Activated T-cell treated with anti-CD3 and anti-CD28 coated beads, Interleukin-2, amount 50 U/mL, for 4 hours (primary cell): ENCODE measurements around the gene RBM38. TPM values are rescaled to one million over a fixed set of nuclear protein-coding genes. Genes with fewer than 3 reads are reported as not detected.

Experiments used
- ATAC-seq, 2 donors: fragments of 200-7000 bp; cut with Tn5 transposase; one replicate each; pipeline ENCODE4 v1.10.0; 2021
- DNase-seq: peaks from one replicate; pipeline ENCODE4 v3.0.0-alpha.2; 2020
- H3K27me3 Mint-ChIP-seq: one replicate; pipeline ENCODE4 v1.8.0; 2021; ENCODE audit warnings: low read depth, mixed read lengths
- H3K36me3 Mint-ChIP-seq: one replicate; pipeline ENCODE4 v1.8.0; 2022; ENCODE audit warnings: mixed read lengths; ENCODE audit not compliant: insufficient read depth
- H3K4me1 Mint-ChIP-seq: one replicate; pipeline ENCODE4 v1.8.0; 2021; ENCODE audit warnings: low read depth, mixed read lengths
- H3K4me3 Mint-ChIP-seq: one replicate; pipeline ENCODE4 v1.8.0; 2021; ENCODE audit warnings: mild to moderate bottlenecking, moderate library complexity, mixed read lengths
- H3K9me3 Mint-ChIP-seq: one replicate; pipeline ENCODE4 v1.8.0; 2021; ENCODE audit warnings: mixed read lengths
- total RNA-seq, 3 donors: library from RNA; stranded (reverse); gene quantifications; one replicate each; pipeline ENCODE4 v1.2.1, GENCODE V29; 2021

RBM38 gene
- total RNA-seq, 3 donors from 2014 or later, result 123 to 172 (median 129) TPM

DNA sequence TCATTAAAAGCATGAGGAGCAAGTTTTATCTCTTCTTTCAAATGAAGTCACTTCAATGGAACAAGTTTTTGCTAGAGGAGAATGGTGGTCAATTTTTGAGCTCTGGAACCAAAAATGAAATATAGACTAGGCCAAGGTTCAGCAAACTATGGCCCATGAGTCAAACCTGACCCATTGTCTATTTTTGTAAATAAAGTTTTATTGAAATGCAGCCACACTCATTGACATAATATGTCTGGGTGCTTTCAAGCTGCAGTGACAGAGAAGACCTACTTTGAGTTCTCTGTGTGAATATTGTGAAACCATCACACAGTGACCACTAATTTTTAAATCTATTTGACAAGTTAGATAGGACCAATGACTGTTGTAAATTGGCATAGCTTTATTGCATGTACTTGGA, 26.7 kb upstream of the RBM38 start:
- DNase-seq (no peak), ATAC-seq (no peak)
- H3K4me3 Mint-ChIP-seq, result no peak overlapping the region
- H3K36me3 Mint-ChIP-seq, result peaks cover 31% of the 10 kb centered on the region
- H3K4me1 Mint-ChIP-seq, result no peaks in the 10 kb centered on the region
- H3K9me3 Mint-ChIP-seq, result no peaks in the 10 kb centered on the region
- H3K27me3 Mint-ChIP-seq, result no peaks in the 10 kb centered on the region

DNA sequence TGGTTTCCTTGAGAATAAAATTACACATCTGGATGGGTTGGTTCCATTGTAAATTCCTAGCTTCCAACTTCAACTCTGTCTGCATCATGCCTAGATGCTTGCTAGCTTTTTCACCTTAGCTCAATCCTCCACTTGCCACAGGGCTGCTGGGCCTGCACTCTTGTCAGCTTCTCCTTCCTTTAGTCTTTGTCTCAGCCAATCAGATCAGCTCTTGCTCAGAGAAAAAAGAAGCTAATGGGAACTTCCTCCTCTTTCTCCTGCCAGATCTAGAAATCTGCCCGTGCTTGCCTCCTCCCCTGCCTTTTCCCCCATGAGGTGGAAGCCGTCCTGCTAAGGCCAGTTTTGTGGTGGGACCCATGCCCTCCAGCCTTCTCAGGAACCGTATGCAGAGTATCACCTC, 21.6 kb upstream of the RBM38 start:
- peaks cover 53% of the 10 kb centered on the region for H3K36me3 Mint-ChIP-seq
- no peaks in the 10 kb centered on the region for H3K9me3 Mint-ChIP-seq
- ATAC-seq (no peak), DNase-seq (no peak)
- no peak overlapping the region for H3K4me3 Mint-ChIP-seq
- no peaks in the 10 kb centered on the region for H3K27me3 Mint-ChIP-seq
- H3K4me1 Mint-ChIP-seq, result peaks cover 10% of the 10 kb centered on the region

DNA sequence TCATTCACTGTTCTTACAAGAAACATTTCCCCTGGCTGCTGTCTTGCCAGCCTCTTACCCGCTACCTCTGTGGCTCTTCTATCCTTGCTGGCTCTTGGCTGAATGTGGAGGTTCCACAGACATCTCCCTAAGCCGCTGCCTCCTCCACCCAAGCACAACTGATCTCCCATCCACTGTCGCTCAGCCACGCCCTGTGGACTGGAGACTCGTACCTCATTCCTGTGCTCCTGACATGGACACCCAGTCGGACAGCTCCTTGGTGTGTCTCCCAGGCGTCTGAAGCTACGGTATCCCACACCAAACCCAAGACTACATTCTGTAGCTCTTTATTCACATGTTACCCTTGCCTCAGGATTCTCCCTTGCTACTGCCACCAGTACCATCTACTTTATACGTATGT, 20.9 kb upstream of the RBM38 start:
- DNase-seq (no peak), ATAC-seq (no peak)
- Mint-ChIP-seq H3K4me3 (no peak overlapping the region), H3K27me3 (no peaks in the 10 kb centered on the region), H3K9me3 (no peaks in the 10 kb centered on the region), H3K4me1 (peaks cover 10% of the 10 kb centered on the region), H3K36me3 (peaks cover 54% of the 10 kb centered on the region)

DNA sequence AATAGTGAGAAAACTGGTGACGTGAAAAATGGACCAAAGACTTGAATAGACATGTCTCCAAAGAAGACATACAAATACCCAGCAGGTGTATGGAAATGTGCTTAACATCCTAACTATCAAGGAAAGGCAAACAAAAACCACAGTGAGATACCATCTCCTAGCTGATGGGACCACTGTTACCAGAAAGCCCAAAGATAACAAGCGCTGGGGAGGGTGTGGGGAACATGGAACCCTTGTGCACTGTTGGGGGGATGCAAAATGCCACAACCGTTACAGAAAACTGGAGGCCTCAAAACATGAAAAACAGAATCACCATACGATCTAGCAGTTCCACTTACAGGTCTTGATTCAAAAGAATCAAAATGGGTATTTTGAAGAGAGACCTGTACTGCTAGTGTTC, 19.8 kb upstream of the RBM38 start:
- ATAC-seq (no peak), DNase-seq (no peak)
- Mint-ChIP-seq H3K4me3 (no peak overlapping the region), H3K36me3 (peaks cover 53% of the 10 kb centered on the region), H3K4me1 (peaks cover 10% of the 10 kb centered on the region), H3K9me3 (no peaks in the 10 kb centered on the region), H3K27me3 (no peaks in the 10 kb centered on the region)

DNA sequence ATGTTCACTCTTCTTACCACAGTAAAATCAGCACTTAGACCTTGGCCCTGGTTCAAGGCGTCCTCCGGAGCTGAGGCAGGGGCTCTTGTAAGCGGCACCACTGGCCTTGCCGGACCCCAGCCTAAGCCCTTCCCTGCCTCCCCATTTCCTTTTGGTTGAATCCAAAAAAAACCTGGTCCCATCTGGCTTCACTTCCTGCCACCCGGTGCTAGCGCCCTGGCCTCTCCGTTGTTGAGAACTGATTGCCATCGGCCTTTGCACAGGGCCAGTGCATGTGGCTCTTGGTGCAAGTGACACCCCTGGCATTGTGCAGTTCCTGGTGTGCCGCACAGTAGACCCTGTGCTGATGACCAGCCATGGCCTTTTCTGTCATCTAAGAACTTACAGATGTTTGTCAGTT, 19.0 kb upstream of the RBM38 start:
- Mint-ChIP-seq H3K4me1 (peaks cover 10% of the 10 kb centered on the region), H3K36me3 (peaks cover 52% of the 10 kb centered on the region), H3K9me3 (no peaks in the 10 kb centered on the region), H3K4me3 (no peak overlapping the region), H3K27me3 (no peaks in the 10 kb centered on the region)
- DNase-seq, result no peak
- no peak for ATAC-seq

DNA sequence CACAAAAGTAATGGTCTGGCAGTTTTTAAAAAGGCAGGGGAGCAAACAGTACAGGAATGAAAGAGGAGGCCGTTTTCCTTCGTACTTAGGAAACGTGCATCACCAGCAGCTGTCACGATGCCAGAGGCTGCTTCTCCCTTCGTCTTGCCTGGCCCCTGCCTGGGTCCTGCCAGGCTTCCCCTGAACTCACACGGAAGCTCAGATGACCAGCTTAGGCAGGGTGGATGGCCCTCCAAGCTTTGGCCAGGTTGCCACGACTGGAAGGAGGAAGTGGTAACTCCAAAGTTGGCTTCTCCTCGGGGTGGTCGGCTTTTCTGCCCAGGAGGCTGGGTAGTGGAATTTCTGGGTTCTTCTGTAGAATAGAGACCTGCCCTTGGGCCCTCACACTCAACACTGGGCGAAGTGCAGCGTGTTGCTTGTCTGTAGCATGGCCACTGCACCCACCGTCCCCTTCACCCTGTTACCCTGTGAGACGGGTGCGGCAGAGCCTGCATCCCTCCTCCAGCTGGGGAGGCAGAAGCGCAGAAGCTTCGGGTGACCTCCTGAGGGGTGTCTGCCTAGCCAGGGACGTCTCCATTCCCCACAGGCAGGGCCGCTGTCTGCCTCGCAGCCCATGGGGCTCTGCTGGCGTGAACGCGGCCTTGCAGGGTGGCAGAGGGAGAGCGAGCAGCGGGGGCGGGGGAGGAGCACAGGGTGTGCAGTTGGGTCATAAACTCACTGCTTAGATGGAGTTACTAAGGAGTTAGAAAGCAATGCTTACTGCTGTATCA, 18.4 kb upstream of the RBM38 start:
- ATAC-seq (no peak), DNase-seq (no peak)
- no peaks in the 10 kb centered on the region for H3K27me3 Mint-ChIP-seq
- H3K36me3 Mint-ChIP-seq, result peaks cover 55% of the 10 kb centered on the region
- H3K4me3 Mint-ChIP-seq, result no peak overlapping the region
- H3K9me3 Mint-ChIP-seq, result no peaks in the 10 kb centered on the region
- H3K4me1 Mint-ChIP-seq, result peaks cover 10% of the 10 kb centered on the region

DNA sequence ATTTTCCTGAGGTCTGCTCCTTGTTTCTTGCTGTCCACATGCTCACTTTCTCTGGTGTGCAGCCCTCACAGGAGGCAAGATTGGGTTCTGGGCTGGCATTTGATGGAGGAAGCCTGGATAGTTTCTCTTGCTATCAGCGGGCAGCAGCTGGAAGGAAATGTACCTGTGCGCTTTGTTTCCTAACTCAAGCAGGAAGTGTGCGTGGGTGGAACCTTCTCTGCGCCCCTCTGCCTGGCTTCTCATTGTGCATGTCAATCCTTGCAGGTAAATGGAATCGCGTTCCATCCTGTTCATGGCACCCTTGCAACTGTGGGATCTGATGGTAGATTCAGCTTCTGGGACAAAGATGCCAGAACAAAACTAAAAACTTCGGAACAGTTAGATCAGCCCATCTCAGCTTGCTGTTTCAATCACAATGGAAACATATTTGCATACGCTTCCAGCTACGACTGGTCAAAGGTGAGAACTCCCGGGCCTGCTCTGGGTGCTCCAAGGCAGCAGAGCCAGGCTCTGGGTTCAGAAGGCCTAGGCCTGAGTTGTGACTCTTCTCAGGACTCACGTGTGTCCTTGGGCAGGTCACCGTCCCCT, 16.8 kb upstream of the RBM38 start:
- Mint-ChIP-seq H3K4me1 (peaks cover 12% of the 10 kb centered on the region), H3K4me3 (no peak overlapping the region), H3K9me3 (no peaks in the 10 kb centered on the region), H3K36me3 (peaks cover 53% of the 10 kb centered on the region), H3K27me3 (no peaks in the 10 kb centered on the region)
- ATAC-seq (no peak), DNase-seq (no peak)

DNA sequence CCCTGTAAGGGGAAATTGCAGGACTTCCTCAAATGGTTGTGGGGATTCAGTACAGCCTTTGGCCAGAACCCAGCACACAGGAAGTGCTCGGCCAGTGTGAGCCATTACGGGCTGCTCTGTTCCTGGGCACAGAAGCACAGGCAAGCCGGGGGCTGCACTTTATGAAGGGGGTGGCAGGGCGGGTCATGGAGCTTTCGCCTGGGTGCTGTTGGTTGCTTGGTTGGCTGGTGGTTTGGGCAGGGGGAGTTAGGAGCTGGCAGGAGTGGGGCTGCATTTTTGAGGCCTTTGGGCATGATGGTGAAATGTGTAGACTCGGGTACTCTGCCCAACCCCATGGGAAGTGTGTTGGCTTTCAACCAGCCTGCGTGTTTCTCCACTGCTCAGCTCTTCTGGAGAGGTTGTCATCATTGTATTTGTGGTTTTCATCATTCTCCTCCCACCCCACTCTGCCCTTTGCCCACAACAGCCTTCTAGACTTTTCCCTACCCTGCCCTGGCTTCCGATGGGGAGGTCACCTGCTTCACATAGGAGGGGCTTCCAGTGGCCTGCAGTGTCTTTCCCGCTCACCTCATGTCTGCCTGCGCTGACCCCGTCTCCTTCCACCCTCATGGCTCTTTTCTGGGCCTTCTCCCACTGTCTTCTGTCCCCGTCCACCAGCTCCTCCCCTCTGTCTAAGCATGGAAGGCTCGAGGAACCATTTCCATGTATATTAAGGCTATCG, 16.1 kb upstream of the RBM38 start:
- ATAC-seq (no peak), DNase-seq (no peak)
- Mint-ChIP-seq H3K4me3 (no peak overlapping the region), H3K27me3 (no peaks in the 10 kb centered on the region), H3K4me1 (peaks cover 13% of the 10 kb centered on the region), H3K36me3 (peaks cover 50% of the 10 kb centered on the region), H3K9me3 (no peaks in the 10 kb centered on the region)

DNA sequence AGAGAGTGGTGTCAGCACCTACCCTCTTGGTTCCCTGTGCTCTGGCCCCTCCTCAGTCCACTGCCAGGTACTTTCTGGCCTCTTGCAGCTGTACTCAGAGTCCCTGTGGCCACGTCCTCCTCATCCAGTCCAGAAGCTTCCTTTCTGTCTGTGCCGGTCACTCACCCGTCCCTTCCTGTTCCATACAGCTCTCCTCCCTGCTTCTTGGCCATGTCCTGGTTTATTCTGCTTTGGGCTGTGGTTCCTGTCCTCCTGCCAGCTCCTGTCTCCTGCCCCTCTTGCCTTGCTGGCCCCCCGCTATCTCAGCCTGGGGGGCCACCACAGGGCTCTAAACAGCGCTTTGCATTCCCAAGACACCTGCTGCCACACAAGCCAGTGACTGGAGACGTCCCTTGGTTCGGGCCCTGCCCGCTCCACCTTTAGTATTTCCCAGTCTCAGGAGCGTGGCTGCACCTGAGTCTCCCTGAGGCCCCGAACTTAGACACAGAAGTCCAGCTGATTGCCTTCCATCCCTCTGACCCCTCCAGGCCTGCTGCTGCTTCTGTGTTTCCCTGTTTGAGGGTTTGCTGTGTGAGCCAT, 15.5 kb upstream of the RBM38 start:
- DNase-seq (no peak), ATAC-seq (no peak)
- Mint-ChIP-seq H3K4me1 (peaks cover 13% of the 10 kb centered on the region), H3K9me3 (no peaks in the 10 kb centered on the region), H3K27me3 (no peaks in the 10 kb centered on the region), H3K36me3 (peaks cover 44% of the 10 kb centered on the region), H3K4me3 (no peak overlapping the region)

DNA sequence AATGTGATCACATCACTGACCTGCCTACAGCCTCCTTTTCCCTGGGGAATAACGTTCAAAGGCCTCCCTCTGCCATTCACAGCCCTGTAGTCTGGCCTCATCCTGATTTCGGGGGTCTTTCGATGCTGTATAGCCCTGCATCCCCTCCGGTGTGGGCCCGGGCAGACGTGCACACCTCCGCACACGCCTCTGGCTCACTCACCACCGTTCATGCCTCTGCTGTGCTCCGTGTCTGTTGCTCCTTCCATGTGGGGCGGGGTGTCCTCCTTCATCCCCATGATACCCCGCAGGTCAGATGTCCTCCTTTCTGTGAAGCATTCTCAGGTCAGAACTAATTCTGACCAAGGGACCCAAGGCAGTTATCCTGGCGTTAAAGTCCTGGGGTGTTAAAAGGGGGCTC, 13.8 kb upstream of the RBM38 start:
- peaks cover 33% of the 10 kb centered on the region for H3K36me3 Mint-ChIP-seq
- no peak overlapping the region for H3K4me3 Mint-ChIP-seq
- ATAC-seq, result no peak
- H3K9me3 Mint-ChIP-seq, result no peaks in the 10 kb centered on the region
- peaks cover 21% of the 10 kb centered on the region for H3K4me1 Mint-ChIP-seq
- DNase-seq, result no peak
- H3K27me3 Mint-ChIP-seq, result no peaks in the 10 kb centered on the region

DNA sequence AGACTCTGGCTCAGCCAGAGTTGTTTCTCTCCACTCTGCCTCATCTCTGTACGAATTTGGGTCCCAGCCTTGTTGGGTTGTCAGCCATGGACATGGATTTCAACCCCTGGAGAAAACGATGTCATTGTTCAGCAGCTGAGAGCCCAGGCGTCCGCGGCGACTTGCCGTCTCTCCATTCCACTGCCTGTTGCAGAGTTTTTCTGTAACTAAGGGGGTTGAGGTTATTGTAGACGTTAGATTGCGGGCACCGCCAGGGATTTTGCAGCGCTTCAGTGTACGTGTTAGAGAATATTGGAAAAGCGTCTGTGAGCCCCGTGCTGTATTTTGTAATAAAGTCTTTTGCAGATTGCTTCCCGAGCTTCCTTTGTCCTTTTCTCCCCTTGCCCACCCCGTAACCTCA, 13.1 kb upstream of the RBM38 start:
- ATAC-seq (no peak), DNase-seq (no peak)
- Mint-ChIP-seq H3K27me3 (no peaks in the 10 kb centered on the region), H3K4me1 (peaks cover 27% of the 10 kb centered on the region), H3K9me3 (no peaks in the 10 kb centered on the region), H3K36me3 (peaks cover 33% of the 10 kb centered on the region), H3K4me3 (no peak overlapping the region)

DNA sequence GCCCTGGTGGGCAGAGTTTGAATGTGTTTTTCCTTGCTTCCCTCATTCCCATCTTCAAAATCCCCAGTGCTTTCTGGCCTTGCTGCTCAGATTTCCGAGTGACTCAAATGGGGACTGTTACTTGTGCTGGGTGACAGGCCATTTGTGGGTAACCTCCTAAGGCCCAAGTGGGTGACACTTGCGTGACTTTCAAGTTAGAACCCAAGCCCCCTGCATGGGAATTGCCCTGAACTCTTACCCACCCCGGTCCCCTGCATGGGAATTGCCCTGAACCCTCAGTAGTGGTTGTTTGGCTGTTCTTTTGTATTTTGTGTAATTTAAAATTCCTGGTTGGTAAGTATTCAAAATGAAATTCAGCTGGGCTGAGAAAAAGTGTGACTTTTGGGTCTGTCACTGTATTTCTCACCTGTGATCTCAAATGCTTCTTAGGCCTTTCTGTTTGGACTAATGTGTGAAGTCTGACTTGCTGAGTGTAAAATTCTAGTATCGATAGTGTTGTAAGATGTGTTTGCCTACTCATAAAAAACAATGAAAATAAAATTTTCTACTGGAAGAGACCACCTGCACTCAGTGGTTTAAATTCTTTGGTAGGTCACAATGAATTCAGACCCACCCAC, 12.4 kb upstream of the RBM38 start:
- ATAC-seq (peak; percentile 27 to 34), DNase-seq (no peak)
- Mint-ChIP-seq H3K4me3 (no peak overlapping the region), H3K36me3 (peaks cover 27% of the 10 kb centered on the region), H3K4me1 (peaks cover 23% of the 10 kb centered on the region), H3K9me3 (no peaks in the 10 kb centered on the region), H3K27me3 (no peaks in the 10 kb centered on the region)

DNA sequence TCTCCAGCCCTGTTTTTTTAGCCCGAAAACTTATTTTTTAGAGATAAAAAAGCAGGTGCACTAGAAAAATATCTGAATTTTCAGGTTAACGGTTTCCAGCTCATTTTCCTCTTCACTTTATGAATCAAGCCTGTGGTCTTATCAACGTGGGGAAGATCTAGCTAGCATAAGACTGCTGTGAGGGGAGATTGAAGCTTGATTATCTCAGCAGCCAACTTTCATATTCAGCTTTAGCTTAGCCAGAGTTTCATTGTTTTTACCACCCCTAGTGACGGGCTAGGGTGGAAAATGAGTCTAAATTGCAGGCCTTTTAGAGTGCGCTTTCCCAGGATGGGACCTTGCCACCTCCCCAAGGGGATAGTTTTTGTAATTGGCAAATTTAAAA, 11.9 kb upstream of the RBM38 start:
- no peaks in the 10 kb centered on the region for H3K27me3 Mint-ChIP-seq
- ATAC-seq (peak in 1 of 2 donors; percentile 44), DNase-seq (no peak)
- peaks cover 27% of the 10 kb centered on the region for H3K36me3 Mint-ChIP-seq
- peaks cover 22% of the 10 kb centered on the region for H3K4me1 Mint-ChIP-seq
- H3K9me3 Mint-ChIP-seq, result no peaks in the 10 kb centered on the region
- no peak overlapping the region for H3K4me3 Mint-ChIP-seq

DNA sequence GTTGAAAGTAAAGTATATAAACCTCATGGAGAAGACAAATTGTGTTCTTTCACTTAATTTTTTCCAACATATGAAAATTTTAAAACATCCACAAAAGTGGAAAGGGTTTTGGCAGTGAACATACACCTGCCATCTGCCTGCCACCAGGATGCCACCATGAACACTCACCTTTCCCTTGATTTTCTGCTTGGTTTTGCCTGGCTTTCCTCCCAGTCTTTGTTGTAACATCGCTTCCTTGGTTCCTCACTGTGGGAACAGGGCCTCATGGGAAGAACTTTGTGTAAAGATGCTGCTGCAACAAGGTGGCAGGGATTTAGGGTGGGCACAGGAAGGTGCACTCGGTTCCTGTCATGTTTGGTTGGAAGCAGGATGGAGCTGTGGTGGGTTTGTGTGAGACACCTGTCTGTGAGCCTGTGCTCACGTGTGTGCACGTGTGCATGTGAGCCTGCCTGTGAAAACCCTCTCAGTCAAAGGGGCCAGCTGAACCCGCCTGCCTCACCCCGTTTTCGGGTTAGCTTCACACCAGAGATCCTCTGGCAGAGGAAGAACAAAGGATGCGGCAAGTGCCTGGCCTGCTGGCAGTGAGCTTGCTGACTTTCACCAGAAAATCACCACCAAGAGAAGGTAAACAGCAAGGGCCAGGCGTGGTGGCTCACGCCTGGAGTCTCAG, 11.0 kb upstream of the RBM38 start:
- ATAC-seq (no peak), DNase-seq (no peak)
- Mint-ChIP-seq H3K27me3 (no peaks in the 10 kb centered on the region), H3K36me3 (peaks cover 27% of the 10 kb centered on the region), H3K4me3 (no peak overlapping the region), H3K4me1 (peaks cover 20% of the 10 kb centered on the region), H3K9me3 (no peaks in the 10 kb centered on the region)
